HG02678 (cell line): ENCODE measurements around the gene GRID1.

Experiments
- ATAC-seq: cut with Tn5 transposase; IDR thresholded peaks from one replicate; pipeline ENCODE4 v1.9.1; 2021; ENCODE audit warnings: mild to moderate bottlenecking, moderate library complexity; ENCODE audit not compliant: unreplicated experiment

GRID1 gene

DNA sequence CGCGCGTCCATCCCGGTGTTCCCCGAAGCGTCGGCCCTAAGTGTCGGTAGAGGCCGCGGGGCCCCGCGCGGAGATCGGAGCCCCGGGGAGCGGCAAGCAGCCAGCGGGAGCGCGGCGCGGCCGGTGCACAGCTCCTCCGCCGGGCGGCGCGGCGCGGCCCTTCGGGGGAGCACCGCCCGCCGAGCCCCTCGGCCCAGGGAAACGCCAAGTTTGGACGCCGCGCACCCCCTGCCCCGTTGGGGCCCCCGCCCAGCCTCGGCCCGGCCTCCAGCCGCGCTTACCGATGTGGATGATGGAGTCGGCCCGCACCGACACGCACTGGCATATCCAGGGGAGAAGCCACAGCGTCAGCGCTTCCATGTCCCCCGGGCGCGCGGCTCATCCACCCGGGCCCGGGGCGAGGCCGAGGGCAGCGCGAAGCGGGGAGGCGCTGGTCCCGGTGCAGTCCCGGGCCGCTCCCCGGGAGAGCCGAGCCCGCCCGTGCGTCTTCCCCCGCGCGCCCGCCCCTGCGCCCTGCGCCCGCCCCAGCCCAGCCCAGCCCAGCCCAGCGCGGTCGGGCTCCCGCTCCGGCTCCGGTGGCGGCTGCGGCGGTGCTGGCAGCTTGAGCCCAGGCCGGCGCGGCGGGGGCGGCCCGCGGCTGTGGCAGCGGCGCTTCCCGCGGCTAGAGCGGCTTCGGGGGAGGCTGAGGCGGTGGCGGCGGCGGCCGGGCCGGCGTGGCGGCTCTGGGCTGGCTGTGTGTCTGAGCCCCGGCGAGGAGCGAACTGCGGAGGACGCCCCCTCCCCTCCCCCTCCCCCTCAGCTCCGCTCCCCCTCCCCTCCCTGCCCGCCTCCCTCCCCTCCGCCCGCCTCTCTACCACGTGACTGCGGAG is at the start of gene GRID1:
Gene GRID1, minus strand, starts transcription at position 763 of the 869 bp plus-strand sequence.
- ATAC-seq = peak; percentile 21

- ATAC-seq = no peak
Measured at GRCh38 chr10:86415583-86415982, 49.0 kb upstream of the GRID1 start.

DNA sequence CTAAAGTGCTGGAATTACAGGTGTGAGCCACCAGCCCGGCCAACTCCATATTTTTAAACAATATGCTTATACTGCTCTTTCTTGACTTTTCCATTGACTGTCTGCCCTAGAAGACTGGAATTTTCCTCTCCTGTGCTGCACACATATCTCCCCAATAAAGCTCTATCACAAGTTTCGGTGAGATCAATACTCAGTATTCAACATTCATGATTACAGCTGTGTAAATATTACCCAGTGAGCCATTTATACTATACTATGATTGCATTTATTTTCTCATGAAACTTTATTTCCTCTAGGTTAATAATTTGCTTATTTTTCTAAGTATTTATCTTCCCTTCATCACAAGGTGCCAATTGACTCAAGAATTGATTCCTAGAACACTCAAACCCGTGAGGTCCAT is 48.5 kb upstream of the GRID1 start:
- ATAC-seq = no peak

DNA sequence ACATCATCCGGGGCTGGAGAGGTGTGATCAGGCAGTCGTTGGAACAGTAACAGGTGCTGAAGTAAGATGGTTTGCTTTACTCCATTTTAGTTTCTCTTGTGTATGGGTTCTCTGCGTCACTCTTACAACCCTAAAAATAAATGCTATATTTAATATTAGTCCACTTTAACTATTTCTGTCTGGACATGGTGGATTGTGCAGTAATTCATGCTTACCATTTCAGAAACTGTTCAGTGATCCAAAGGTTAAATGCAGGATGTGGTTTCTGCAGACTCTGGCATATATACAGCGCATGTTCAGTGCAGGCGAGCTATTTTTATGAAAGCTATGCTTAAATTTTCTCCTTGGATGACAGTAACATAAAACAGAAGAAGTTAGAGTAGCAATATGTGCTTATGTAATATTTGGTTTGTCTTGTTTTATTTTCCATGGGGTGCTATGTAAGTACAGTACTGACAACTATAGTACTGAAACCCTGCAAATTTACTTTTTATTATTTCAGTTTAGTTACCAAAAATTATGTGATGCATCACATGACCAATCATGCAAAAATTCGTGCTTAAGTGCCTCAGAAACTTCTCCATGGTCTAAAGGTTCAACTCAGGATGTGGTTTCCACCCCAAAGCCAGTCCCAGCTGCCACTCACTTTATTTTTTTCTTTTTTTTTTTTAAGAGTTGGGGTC is 46.6 kb upstream of the GRID1 start:
- ATAC-seq = peak; percentile 64

DNA sequence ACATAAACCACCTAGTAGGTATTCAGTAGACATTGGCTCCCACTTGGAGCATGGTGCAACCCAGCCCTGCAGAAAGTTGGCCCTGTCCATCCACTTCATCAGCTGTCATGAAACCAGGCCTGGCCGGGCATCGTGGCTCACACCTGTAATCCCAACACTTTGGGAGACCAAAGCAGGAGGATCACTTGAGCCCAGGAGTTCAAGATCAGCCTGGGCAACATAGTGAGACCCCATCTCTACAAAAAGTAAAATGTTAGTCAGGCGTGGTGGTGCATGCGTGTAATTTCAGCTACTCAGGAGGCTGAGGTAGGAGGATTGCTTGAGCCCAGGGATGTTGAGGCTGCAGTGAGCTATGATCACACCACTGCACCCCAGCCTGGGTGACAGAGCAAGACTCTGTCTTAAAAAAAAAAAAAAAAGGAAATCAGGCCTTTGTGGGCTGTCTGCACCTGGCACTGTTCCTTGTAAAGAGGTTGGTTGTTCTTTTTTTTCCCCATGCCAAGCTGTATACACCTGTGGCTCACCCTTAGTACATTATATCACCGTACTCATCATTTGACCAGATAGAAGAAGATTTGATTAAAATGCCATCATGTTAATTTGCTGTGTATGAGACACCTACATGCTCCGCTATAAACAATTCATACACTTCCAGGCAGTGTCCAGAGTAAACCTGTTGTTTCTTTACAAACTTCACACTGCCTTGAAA is 45.4 kb upstream of the GRID1 start:
- no peak for ATAC-seq

DNA sequence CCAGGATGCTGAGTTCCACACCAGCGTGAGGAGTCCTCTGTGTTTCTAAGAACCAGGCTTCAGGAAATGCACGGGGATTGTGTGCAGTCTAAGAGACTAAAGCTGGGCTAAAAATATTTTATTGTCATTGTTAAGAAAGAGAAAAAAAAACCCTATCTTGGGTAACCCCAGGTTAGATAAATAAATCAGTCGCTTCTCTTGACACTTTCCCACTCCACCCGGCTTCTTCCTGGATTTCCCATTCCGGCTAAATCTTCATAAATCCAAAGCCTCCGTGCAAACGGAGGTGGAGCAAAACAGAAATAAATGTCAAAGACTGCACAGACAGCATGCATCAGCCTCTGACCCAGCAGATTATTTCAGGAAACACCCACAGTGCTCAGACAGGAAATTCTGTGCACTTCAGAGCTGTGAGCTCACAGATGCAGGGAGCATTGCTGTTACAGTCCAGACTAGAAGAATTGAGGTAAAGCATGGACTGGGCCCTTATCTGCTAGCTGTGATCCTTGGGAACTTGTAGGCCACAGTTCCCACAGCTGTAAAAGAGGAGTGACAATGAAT is 44.8 kb upstream of the GRID1 start:
- peak; percentile 56 for ATAC-seq

DNA sequence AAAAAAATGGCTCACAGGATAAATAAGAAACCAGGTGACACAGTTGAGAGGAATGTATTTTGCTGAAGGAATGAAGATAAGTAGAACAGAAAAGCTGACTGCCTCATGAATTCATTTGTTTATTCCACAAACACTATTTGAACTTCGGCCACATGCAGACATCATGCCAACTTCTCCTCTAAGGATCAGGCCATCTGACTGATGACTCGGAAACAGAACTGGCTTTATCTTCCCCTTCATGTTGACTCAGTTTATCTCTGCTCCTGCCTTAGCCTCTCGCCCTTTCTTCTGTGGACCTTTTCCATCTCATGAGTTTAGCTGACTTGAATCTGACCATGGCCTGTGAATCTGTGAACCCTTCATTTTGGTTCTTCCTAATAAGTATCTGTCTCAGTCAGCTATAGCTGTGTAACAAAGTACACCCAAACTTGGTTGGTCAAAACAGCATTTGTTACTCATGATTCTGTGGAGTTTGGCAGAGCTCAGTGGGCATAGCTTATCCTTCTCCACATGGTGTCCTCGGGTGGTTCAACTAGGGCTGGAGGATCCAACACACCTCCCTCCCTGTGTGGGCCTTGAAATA is 44.0 kb upstream of the GRID1 start:
- ATAC-seq = no peak

GRCh38 chr10:86409183-86409582 is 42.6 kb upstream of the GRID1 start:
- ATAC-seq = no peak

DNA sequence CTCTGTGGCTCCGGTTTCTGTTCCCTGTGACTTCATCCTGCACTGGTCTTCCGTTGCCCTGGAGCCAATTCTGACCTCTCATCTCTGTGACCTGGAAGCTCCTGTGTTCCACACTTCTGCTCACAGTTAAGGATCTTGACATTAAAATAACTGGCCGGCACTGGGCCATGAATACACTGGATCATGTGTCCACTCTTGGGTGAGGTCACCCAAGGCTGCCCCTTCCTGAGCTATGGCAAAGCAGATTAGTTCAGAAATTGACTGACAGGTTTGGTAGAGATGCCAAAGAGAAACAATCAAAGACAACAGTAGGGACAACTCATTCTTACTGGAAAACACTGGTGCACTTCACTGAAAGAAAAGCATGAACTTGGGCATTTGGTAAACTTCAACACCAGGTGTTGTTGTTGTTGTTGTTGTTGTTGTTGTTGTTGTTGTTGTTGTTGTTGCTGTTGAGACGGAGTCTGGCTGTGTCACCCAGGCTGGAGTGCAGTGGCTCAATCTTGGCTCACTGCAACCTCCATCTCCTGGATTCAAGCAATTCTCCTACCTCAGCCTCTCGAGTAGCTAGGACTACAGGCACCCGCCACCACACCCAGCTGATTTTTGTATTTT is 36.7 kb upstream of the GRID1 start:
- ATAC-seq = no peak

- no peak for ATAC-seq
Measured at GRCh38 chr10:86402283-86402941, 35.8 kb upstream of the GRID1 start.

- ATAC-seq = no peak
Measured at GRCh38 chr10:86401588-86402282, 35.1 kb upstream of the GRID1 start.

- peak; percentile 34 for ATAC-seq
Measured at GRCh38 chr10:86400705-86401587, 34.4 kb upstream of the GRID1 start.

- peak; percentile 86 for ATAC-seq
Measured at GRCh38 chr10:86399879-86400704, 33.5 kb upstream of the GRID1 start.

DNA sequence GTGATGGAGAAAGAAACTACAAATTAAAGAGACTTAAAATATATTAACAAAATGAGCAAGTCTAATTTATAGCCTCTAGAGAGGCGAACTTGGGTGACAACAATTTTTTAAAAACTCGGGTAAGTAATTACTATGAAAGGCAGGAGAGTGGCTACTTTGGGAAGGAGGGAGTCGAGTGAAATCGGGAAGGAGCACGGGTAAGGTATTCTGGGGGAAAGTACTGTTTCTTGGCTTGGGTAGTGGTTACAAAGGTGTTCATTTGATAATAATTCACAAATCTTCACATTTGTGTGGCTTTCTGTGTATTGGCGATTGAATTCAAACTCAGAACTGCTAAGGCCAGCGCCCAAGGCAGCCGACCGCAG is 32.9 kb upstream of the GRID1 start:
- ATAC-seq = no peak

- no peak for ATAC-seq
Measured at GRCh38 chr10:86397120-86397519, 30.5 kb upstream of the GRID1 start.

DNA sequence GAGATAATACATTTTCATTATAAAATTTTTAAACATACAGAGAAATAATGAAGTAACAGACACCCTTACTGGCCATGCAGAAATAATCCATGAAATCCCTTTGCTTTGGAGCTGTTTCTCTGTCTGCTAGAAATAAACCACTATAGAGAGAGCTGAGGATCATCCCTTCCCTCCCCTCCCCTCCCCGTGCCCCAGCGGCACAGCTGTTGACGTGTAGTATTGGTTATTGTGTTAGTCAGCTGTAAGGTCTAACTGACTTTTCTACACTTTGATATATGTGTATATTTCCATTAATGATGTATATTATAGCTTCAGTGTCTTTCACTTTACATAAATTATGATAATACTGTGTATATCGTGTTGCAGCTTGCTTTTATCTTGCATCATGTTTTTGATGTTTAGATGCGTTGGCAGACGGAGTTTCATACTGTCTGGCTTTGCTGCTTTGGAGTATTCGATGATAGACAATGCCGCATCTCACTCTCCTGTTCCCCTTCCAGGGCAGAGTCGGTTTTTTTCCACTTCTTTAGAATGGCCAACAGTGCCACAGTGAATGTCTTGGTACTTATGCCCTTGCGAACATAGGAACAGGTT is 27.4 kb upstream of the GRID1 start:
- ATAC-seq = no peak

GRCh38 chr10:86393362-86393761 is 26.8 kb upstream of the GRID1 start:
- no peak for ATAC-seq
